Right lobe of liver (tissue), 4 donors: ENCODE data around the gene MAG.
"Not testable (repeated sequence)": the region's sequence is repeated elsewhere in the genome, so short reads cannot be mapped to it uniquely, and the experiment has no call there.

Experiments
- CTCF ChIP-seq, 4 donors: fragments of 200-600 bp in 3 of 4; fragments of 450-650 bp in 1 of 4; IDR thresholded peaks; one replicate each; pipeline versions ENCODE4 v1.5.1 to v1.8.0; 2016 to 2022; ENCODE audit warnings: antibody characterized with exemption in 4 of 4, mild to moderate bottlenecking in 2 of 4
- POLR2A ChIP-seq: fragments of 450-650 bp; IDR thresholded peaks from one replicate; pipeline ENCODE4 v1.6.1; 2017; ENCODE audit warnings: antibody characterized with exemption, mild to moderate bottlenecking
- donor health status: DM: no; HTN: no; CAD: no.
- donor health status: DM: no; HTN: no; CAD: no.
- donor health status: DM: no; HTN: yes; CAD: no.

DNA sequence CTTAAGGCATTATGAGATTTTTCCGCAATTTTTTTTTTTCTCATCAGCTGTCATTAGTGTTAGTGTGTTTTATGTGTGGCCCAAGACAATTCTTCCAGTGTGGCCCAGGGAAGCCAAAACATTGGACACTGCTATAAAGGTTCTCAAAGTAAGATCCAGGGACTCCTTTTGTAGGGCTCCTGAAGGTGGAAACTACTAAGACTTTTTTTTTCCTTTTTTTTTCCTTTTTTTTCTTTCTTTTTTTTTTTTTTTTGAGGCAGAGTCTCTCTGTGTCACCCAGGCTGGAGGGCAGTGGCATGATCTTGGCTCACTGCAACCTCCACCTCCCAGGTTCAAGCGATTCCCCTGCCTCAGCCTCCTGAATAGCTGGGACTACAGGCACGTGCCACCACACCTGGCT, 6.5 kb upstream of the MAG start:
- not testable (repeated sequence) for TF ChIP-seq CTCF (IDR thresholded peaks at IDR 0.05); POLR2A
